ENCODE results near the gene LPIN3.

DNA sequence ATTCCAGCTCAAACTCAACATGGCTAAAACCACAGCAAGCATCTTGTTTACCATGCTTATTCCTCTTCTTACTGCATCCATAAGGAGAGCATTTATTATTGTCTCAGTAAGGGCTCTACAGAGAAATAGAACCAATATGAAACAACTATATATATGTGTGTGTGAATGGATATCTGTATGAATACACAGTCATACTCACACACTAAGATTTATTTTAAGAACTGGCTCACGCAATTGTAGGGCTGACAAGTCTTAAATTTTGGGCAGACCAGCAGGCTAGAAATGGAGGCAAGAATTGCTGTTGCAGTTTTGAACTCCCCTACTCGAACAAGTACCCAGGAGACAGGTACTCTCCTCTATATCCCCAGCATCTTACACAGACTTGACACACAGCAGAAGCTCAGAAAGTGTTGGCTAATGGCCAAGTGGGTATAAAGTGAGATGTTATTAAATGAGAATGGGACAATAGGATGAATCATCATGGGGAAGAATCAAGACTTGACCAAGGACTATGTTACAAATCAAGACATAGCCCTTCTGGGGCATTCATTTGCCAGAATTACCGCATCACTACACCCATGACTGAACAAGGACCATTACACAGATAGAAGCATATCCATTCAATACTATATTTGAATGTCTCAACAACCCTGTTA is 36.1 kb upstream of the LPIN3 start:
- TF ChIP-seq, protein P1, sequence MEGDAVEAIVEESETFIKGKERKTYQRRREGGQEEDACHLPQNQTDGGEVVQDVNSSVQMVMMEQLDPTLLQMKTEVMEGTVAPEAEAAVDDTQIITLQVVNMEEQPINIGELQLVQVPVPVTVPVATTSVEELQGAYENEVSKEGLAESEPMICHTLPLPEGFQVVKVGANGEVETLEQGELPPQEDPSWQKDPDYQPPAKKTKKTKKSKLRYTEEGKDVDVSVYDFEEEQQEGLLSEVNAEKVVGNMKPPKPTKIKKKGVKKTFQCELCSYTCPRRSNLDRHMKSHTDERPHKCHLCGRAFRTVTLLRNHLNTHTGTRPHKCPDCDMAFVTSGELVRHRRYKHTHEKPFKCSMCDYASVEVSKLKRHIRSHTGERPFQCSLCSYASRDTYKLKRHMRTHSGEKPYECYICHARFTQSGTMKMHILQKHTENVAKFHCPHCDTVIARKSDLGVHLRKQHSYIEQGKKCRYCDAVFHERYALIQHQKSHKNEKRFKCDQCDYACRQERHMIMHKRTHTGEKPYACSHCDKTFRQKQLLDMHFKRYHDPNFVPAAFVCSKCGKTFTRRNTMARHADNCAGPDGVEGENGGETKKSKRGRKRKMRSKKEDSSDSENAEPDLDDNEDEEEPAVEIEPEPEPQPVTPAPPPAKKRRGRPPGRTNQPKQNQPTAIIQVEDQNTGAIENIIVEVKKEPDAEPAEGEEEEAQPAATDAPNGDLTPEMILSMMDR (conservative IDR thresholded peaks at IDR 0.05; ENCODE audit: low read depth, low read length): no peak
- TF ChIP-seq BHLHE40 (IDR thresholded peaks at IDR 0.05; ENCODE audit: low read depth, low read length) (no peak), MAZ (IDR thresholded peaks at IDR 0.05; ENCODE audit: borderline replicate concordance, low read depth, low read length) (no peak), MAFK (IDR thresholded peaks at IDR 0.05; ENCODE audit: low read depth, low read length) (no peak), POLR2A (IDR thresholded peaks at IDR 0.05; ENCODE audit: low read depth, low read length) (no peak), RCOR1 (IDR thresholded peaks at IDR 0.05; ENCODE audit: insufficient replicate concordance, low read length) (no peak), MXI1 (IDR thresholded peaks at IDR 0.05; ENCODE audit: borderline replicate concordance, low read depth, low read length) (no peak), SMC3 (IDR thresholded peaks at IDR 0.05; ENCODE audit: low read depth, low read length) (no peak), CEBPB (IDR thresholded peaks at IDR 0.05; ENCODE audit: low read depth, low read length) (no peak), RFX5 (IDR thresholded peaks at IDR 0.05; ENCODE audit: low read depth, low read length) (no peak), RAD21 (IDR thresholded peaks at IDR 0.05; ENCODE audit: low read length) (no peak), NFE2L2 (IDR thresholded peaks at IDR 0.05; ENCODE audit: low read depth, low read length) (no peak), CHD1 (IDR thresholded peaks at IDR 0.05; ENCODE audit: low read depth, low read length) (no peak)
- TF ChIP-seq, protein P2, sequence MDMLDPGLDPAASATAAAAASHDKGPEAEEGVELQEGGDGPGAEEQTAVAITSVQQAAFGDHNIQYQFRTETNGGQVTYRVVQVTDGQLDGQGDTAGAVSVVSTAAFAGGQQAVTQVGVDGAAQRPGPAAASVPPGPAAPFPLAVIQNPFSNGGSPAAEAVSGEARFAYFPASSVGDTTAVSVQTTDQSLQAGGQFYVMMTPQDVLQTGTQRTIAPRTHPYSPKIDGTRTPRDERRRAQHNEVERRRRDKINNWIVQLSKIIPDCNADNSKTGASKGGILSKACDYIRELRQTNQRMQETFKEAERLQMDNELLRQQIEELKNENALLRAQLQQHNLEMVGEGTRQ (IDR thresholded peaks at IDR 0.05; ENCODE audit: low read depth, low read length): no peak

Data from IMR-90 (cell line).